GM19463 (cell line): ENCODE measurements around the gene ZC3H18.

ENCODE experiments used
- ATAC-seq: cut with Tn5 transposase; IDR thresholded peaks from one replicate; pipeline ENCODE4 v1.9.1; 2021; ENCODE audit warnings: mild to moderate bottlenecking, moderate library complexity; ENCODE audit not compliant: unreplicated experiment

Gene ZC3H18

GRCh38 chr16:88532434-88533241 is 37.6 kb upstream of the ZC3H18 start:
- no peak for ATAC-seq

GRCh38 chr16:88533381-88533917 is 36.8 kb upstream of the ZC3H18 start:
- ATAC-seq, result no peak

- peak; percentile 78 for ATAC-seq
Observed at GRCh38 chr16:88533932-88534637, 36.1 kb upstream of the ZC3H18 start.

GRCh38 chr16:88534638-88535190 is 35.5 kb upstream of the ZC3H18 start:
- peak; percentile 17 for ATAC-seq

- ATAC-seq, result no peak
Observed at GRCh38 chr16:88535191-88535856, 34.9 kb upstream of the ZC3H18 start.

- no peak for ATAC-seq
Observed at GRCh38 chr16:88535857-88536222, 34.4 kb upstream of the ZC3H18 start.

- no peak for ATAC-seq
Observed at GRCh38 chr16:88536510-88536909, 33.7 kb upstream of the ZC3H18 start.

- no peak for ATAC-seq
Observed at GRCh38 chr16:88536971-88537751, 33.0 kb upstream of the ZC3H18 start.

GRCh38 chr16:88537859-88538258 is 32.3 kb upstream of the ZC3H18 start:
- no peak for ATAC-seq

GRCh38 chr16:88538366-88539060 is 31.7 kb upstream of the ZC3H18 start:
- ATAC-seq, result no peak

- no peak for ATAC-seq
Observed at GRCh38 chr16:88539261-88539651, 30.9 kb upstream of the ZC3H18 start.

- ATAC-seq, result no peak
Observed at GRCh38 chr16:88539652-88540345, 30.4 kb upstream of the ZC3H18 start.

GRCh38 chr16:88540346-88540977 is 29.7 kb upstream of the ZC3H18 start:
- no peak for ATAC-seq

GRCh38 chr16:88541831-88542616 is 28.2 kb upstream of the ZC3H18 start:
- no peak for ATAC-seq

GRCh38 chr16:88543230-88543813 is 26.9 kb upstream of the ZC3H18 start:
- no peak for ATAC-seq

- ATAC-seq, result no peak
Observed at GRCh38 chr16:88545781-88546180, 24.4 kb upstream of the ZC3H18 start.

GRCh38 chr16:88548131-88548874 is 21.9 kb upstream of the ZC3H18 start:
- no peak for ATAC-seq
